NCI-H2107 treated with DMSO at 0.1 percent for 48 hours (cell line): ENCODE results near the gene DPH7.
"Not testable (repeated sequence)": the region's sequence is repeated elsewhere in the genome, so short reads cannot be mapped to it uniquely, and the experiment has no call there.

ENCODE experiments used
- DNase-seq: peaks from one replicate; lab custom pipeline; 2025; ENCODE audit not compliant: unreplicated experiment; lab: John Stamatoyannopoulos, UW

DPH7 gene

GRCh38 chr9:137550958-137551263, 27.8 kb downstream of the DPH7 start:
- not testable (repeated sequence) for DNase-seq

DNA sequence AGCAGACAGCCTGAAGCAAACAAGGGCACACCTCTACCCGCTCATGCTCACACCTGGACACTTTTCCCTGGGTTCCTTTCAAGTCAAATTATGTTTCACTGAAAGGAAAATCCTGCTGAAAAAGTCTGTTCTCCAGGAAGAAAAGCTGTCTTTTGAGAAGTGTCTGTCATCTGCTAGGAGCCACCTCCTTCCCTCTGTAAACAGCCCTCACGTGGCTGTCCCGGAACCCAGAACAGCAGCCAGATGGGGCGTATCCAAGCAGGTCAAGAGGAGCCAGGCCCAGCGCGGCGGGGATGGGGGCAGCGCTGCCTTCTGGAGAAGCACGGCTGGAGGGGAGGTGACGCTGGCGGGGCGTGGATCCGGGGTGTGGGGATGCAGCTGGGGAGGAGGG, 28.5 kb downstream of the DPH7 start, which contains the start of gene PNPLA7:
Gene PNPLA7 (minus strand): TSS at position 172 of the 391 bp plus-strand sequence. CDS start 205 bp downstream, outside the sequence.
- peak; percentile 54 for DNase-seq

GRCh38 chr9:137547687-137548543, 30.8 kb downstream of the DPH7 start:
- DNase-seq = no peak

DNA sequence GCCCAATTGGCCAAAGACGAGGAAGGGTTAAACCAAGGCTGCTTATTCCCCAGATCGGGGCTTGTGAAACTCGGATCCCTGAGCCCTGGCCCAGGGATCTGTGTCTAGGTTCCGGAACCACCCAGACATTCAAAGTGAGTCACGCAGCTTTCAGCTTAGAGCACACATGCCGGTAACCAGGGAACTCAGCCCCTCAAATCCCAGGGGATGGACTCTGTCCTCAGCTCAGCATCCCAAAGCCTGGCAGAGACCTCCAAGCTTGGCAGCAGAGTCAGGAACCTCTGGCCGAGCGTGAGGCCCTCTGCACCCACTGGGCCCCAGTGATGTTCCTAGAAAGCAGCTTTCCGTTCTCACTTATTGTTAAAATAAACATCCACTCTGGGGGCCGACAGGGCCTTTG, 33.6 kb downstream of the DPH7 start:
- DNase-seq = no peak

- no peak for DNase-seq
Observed at GRCh38 chr9:137544176-137544760, 34.5 kb downstream of the DPH7 start.

DNA sequence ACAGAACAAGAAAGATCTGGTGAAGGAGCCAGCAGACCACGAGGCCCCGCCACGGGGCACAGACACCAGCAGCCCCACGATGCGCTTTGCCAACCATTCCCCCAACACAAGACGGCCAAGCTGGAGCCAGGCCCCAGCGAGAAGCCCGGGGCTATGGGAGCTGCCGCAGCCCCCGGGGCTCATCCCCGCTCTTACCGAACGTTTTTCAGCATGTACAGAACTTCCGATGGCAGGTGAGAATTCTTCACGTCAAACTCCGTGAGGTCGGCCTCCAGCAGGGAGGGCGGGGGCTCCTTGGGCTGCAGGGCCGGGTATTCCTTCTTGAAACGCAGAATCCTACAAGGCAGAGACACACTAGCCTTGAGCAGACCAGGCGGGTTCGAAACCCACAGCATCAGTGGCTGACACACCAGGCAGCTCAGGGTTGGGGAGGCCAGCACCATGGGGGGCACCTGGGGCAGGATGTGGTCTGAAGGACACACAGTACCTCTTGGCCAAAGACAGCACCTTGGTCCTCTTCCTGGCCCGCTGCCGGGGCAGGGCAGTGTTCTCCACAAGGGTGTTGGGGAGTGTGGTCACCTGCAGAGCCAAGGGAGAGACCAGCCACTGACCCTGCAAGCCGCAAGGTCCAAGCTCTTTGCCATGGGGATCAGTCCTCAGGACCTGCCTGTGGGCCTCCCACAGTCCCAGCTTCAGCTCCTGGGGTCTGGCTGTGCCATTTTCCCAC, 35.3 kb downstream of the DPH7 start:
- no peak for DNase-seq

GRCh38 chr9:137542486-137542885, 36.2 kb downstream of the DPH7 start:
- DNase-seq = no peak

GRCh38 chr9:137540536-137540935, 38.2 kb downstream of the DPH7 start:
- DNase-seq = no peak

DNA sequence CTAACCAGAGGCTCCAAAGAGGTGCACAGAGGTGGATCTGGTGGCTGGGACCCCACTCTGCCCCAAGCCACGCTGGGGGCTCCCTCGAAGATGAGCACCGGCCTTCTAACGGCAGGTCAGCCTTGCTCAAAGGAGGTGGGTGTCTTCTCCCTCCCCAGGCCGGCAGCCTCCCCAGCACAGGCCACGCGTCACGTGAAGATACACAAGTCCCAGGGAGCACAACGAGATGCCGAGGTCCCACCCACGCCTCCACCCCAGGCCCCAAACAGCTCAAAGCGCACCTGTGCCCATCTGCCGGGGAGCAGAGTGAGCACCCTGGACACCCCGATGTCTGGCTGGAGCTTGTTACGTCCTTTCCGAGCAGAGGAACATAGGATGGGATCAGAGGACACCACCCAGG, 40.7 kb downstream of the DPH7 start:
- DNase-seq = no peak

- not testable (repeated sequence) for DNase-seq
Observed at GRCh38 chr9:137536594-137537131, 42.1 kb downstream of the DPH7 start.

DNA sequence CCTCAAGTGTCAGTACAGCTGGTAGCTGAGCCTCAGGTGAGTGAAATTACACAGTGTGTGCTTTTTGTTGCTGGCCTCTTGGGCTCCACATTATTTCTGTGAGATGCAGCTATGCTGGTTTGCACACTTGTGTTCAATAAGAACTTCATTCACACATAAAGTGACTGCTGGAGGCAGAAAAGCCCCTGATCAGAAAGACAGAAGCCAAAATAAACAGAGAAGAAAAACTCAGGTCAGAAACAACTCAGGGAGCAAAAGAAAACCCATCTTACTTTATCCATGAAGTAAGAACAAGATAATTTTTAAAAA, 43.7 kb downstream of the DPH7 start:
- DNase-seq = no peak

- peak; percentile 84 for DNase-seq
Observed at GRCh38 chr9:137534256-137535119, 44.2 kb downstream of the DPH7 start.

DNA sequence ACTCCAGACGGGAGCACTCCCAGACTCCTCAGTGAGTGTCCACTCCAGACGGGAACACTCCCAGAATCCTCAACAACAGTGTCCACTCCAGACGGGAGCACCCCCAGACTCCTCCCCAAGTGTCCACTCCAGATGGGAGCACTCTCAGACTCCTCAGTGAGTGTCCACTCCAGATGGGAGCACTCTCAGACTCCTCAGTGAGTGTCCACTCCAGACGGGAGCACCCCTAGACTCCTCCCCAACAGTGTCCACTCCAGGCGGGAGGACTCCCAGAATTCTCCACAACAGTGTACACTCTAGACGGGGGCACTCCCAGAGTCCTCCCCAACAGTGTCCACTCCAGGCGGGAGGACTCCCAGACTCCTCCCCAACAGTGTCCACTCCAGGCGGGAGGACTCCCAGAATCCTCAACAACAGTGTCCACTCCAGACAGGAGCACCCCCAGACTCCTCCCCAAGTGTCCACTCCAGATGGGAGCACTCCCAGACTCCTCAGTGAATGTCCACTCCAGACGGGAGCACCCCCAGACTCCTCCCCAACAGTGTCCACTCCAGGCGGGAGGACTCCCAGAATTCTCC, 45.7 kb downstream of the DPH7 start:
- DNase-seq = not testable (repeated sequence)

- no peak for DNase-seq
Observed at GRCh38 chr9:137531099-137531765, 47.5 kb downstream of the DPH7 start.

DNA sequence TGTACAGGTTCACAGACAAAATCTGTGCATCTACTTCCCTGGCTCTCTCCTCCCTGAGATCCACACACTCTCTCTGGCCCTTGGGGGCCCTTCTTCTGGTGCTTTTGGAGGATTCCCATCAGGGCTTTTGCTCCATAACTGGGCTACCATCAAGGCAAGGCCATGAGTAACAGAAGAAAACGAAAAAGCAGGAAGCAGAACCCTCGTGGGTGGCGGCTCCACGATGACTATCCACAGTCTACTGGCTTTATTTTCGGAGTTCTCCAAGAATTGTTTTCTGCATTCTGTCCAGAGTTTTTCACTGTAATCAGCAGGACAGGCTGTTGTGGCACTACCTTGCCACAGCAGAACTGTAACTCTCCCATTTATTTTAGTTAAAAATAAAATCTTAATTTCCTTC, 48.4 kb downstream of the DPH7 start:
- no peak for DNase-seq

GRCh38 chr9:137524981-137525317, 53.8 kb downstream of the DPH7 start:
- DNase-seq = no peak

GRCh38 chr9:137524161-137524980, 54.4 kb downstream of the DPH7 start:
- no peak for DNase-seq

GRCh38 chr9:137522746-137523455, 55.8 kb downstream of the DPH7 start:
- no peak for DNase-seq
